Testis (tissue), 2 donors: ENCODE data around the gene SLC12A4.

ENCODE experiments used
- POLR2A ChIP-seq: fragments of 450-650 bp; IDR thresholded peaks from one replicate; pipeline ENCODE4 v1.6.1; 2017; ENCODE audit warnings: antibody characterized with exemption, mild to moderate bottlenecking, moderate library complexity
- TF ChIP-seq, protein P1 (sequence below), 3 experiments: fragments of 450-650 bp in 2 of 3; fragments of 200-600 bp in 1 of 3; sonication (generic) in 1 of 3; IDR thresholded peaks; one replicate each; pipeline ENCODE4 v1.5.1; 2016 to 2019; ENCODE audit warnings: antibody characterized with exemption in 3 of 3, mild to moderate bottlenecking in 2 of 3, moderate library complexity in 1 of 3

GRCh38 chr16:67951485-67951884 lies 17.0 kb downstream of the SLC12A4 start:
- no peak for TF ChIP-seq POLR2A
- TF ChIP-seq, protein P1, sequence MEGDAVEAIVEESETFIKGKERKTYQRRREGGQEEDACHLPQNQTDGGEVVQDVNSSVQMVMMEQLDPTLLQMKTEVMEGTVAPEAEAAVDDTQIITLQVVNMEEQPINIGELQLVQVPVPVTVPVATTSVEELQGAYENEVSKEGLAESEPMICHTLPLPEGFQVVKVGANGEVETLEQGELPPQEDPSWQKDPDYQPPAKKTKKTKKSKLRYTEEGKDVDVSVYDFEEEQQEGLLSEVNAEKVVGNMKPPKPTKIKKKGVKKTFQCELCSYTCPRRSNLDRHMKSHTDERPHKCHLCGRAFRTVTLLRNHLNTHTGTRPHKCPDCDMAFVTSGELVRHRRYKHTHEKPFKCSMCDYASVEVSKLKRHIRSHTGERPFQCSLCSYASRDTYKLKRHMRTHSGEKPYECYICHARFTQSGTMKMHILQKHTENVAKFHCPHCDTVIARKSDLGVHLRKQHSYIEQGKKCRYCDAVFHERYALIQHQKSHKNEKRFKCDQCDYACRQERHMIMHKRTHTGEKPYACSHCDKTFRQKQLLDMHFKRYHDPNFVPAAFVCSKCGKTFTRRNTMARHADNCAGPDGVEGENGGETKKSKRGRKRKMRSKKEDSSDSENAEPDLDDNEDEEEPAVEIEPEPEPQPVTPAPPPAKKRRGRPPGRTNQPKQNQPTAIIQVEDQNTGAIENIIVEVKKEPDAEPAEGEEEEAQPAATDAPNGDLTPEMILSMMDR (IDR thresholded peaks at IDR 0.05) = no peak
